Measurements from ENCODE around the gene LUC7L3.

- no peak for TF ChIP-seq CTCF (IDR thresholded peaks at IDR 0.05 in 2 of 3, conservative IDR thresholded peaks at IDR 0.05 in 1 of 3; ENCODE audit: borderline replicate concordance in 1 of 3, insufficient read depth in 1 of 3, low read depth in 2 of 3, low read length in 2 of 3)
- TF ChIP-seq POLR2A (IDR thresholded peaks at IDR 0.05; ENCODE audit: borderline replicate concordance, extremely low read depth, insufficient read depth, insufficient read length): no peak
- no peak for TF ChIP-seq ZFX (IDR thresholded peaks at IDR 0.05)
Observed at GRCh38 chr17:50781167-50781566, 61.8 kb downstream of the LUC7L3 start.
